ENCODE data around the gene ANKMY1.

DNA sequence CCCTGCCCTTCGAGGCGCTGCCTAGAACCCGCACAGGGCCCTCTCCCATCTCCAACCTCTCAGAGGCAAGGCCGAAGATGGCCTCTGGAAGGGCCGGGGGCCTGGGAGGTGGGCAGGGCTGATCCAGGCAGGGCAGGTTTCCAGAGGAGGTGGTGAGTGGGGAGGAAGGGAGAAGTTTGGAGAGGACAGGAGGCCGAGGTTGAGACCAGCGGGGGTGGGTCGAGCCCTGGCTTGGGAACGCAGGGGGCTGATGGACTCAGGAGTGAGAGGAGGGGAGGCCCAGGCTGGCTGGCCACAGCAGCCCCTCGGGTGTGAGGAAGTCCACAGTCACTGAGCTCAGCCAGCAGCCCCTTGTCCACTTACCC lies 39.2 kb upstream of the ANKMY1 start:
- TF ChIP-seq, protein P1, sequence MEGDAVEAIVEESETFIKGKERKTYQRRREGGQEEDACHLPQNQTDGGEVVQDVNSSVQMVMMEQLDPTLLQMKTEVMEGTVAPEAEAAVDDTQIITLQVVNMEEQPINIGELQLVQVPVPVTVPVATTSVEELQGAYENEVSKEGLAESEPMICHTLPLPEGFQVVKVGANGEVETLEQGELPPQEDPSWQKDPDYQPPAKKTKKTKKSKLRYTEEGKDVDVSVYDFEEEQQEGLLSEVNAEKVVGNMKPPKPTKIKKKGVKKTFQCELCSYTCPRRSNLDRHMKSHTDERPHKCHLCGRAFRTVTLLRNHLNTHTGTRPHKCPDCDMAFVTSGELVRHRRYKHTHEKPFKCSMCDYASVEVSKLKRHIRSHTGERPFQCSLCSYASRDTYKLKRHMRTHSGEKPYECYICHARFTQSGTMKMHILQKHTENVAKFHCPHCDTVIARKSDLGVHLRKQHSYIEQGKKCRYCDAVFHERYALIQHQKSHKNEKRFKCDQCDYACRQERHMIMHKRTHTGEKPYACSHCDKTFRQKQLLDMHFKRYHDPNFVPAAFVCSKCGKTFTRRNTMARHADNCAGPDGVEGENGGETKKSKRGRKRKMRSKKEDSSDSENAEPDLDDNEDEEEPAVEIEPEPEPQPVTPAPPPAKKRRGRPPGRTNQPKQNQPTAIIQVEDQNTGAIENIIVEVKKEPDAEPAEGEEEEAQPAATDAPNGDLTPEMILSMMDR (conservative IDR thresholded peaks at IDR 0.05; ENCODE audit: low read length) = no peak
- no peak for TF ChIP-seq EZH2phosphoT487 (IDR thresholded peaks at IDR 0.05; ENCODE audit: borderline replicate concordance)
